Effector memory CD8-positive, alpha-beta T cell (primary cell): Measurements from ENCODE around the gene RGPD5.
"Not testable (repeated sequence)": the region's sequence is repeated elsewhere in the genome, so short reads cannot be mapped to it uniquely, and the experiment has no call there.

ENCODE experiments used
- ATAC-seq: fragments of 150-1000 bp; cut with Tn5 transposase; replicated peaks from 2 replicates; pipeline ENCODE4 v1.10.0; 2021; ENCODE audit warnings: mild to moderate bottlenecking, moderate library complexity
- DNase-seq, 3 experiments: peaks; one replicate each; pipeline ENCODE4 v3.0.0; 2021
- H3K27ac Mint-ChIP-seq, 2 donors: one replicate each; pipeline ENCODE4 v1.8.0; 2022; ENCODE audit warnings: mild to moderate bottlenecking in 2 of 2, mixed read lengths in 2 of 2, moderate library complexity in 2 of 2
- H3K27me3 Mint-ChIP-seq, 2 donors: one replicate each; pipeline ENCODE4 v1.8.0; 2022; ENCODE audit warnings: mixed read lengths in 2 of 2
- H3K36me3 Mint-ChIP-seq: one replicate; pipeline ENCODE4 v1.8.0; 2022; ENCODE audit warnings: mild to moderate bottlenecking, moderate library complexity, mixed read lengths; ENCODE audit not compliant: insufficient read depth
- H3K4me1 Mint-ChIP-seq, 2 donors: one replicate each; pipeline ENCODE4 v1.8.0; 2022; ENCODE audit warnings: low read depth in 2 of 2, mixed read lengths in 2 of 2
- H3K4me3 Mint-ChIP-seq, 2 donors: one replicate each; pipeline ENCODE4 v1.8.0; 2022; ENCODE audit warnings: mild to moderate bottlenecking in 2 of 2, mixed read lengths in 2 of 2, moderate library complexity in 2 of 2
- H3K9me3 Mint-ChIP-seq, 2 donors: one replicate each; pipeline ENCODE4 v1.8.0; 2022; ENCODE audit warnings: mixed read lengths in 2 of 2
- total RNA-seq, 9 experiments: gene quantifications; one replicate each; lab custom pipeline; 2026; lab: John Stamatoyannopoulos, UW

The RGPD5 gene
- 0 to 0.21 (median 0.11) reads per million in 9 experiments for total RNA-seq

GRCh38 chr2:109794074-109794737, at the start of gene RGPD5:
RGPD5 (plus strand) TSS chr2:109794305; CDS start chr2:109794466, 161 bp downstream.
- DNase-seq, H3K4me1 Mint-ChIP-seq, H3K36me3 Mint-ChIP-seq, H3K9me3 Mint-ChIP-seq, H3K27me3 Mint-ChIP-seq, H3K4me3 Mint-ChIP-seq, H3K27ac Mint-ChIP-seq: not testable (repeated sequence)
- ATAC-seq: peak; percentile 100

GRCh38 chr2:109751572-109751971, 42.5 kb upstream of the RGPD5 start:
- H3K27me3 Mint-ChIP-seq, DNase-seq, H3K36me3 Mint-ChIP-seq, H3K27ac Mint-ChIP-seq, ATAC-seq, H3K4me3 Mint-ChIP-seq, H3K9me3 Mint-ChIP-seq, H3K4me1 Mint-ChIP-seq: not testable (repeated sequence)

GRCh38 chr2:109757163-109757824, 36.8 kb upstream of the RGPD5 start:
- H3K27ac Mint-ChIP-seq, H3K4me3 Mint-ChIP-seq, H3K36me3 Mint-ChIP-seq, H3K4me1 Mint-ChIP-seq, H3K9me3 Mint-ChIP-seq, DNase-seq, ATAC-seq, H3K27me3 Mint-ChIP-seq: not testable (repeated sequence)

GRCh38 chr2:109760265-109761042, 33.7 kb upstream of the RGPD5 start:
- H3K9me3 Mint-ChIP-seq: not testable (repeated sequence)
- ATAC-seq: peak; percentile 54

GRCh38 chr2:109761043-109761454, 33.1 kb upstream of the RGPD5 start:
- H3K36me3 Mint-ChIP-seq, H3K4me1 Mint-ChIP-seq, H3K27ac Mint-ChIP-seq, DNase-seq, H3K9me3 Mint-ChIP-seq, H3K27me3 Mint-ChIP-seq: not testable (repeated sequence)
- H3K4me3 Mint-ChIP-seq: peak overlapping the region in 1 of 2 donors; percentile 47
- peak; percentile 74 for ATAC-seq

More at GRCh38 chr2:109760265-109761042, 33.7 kb upstream of the RGPD5 start:
- H3K4me1 Mint-ChIP-seq, H3K27me3 Mint-ChIP-seq, DNase-seq, H3K27ac Mint-ChIP-seq, H3K36me3 Mint-ChIP-seq: not testable (repeated sequence)
- H3K4me3 Mint-ChIP-seq: peak overlapping the region in 1 of 2 donors; percentile 31

- H3K27ac Mint-ChIP-seq, H3K36me3 Mint-ChIP-seq, ATAC-seq, H3K9me3 Mint-ChIP-seq, H3K4me1 Mint-ChIP-seq, H3K27me3 Mint-ChIP-seq, H3K4me3 Mint-ChIP-seq, DNase-seq: not testable (repeated sequence)
These were observed 32.1 kb upstream of the RGPD5 start for GRCh38 chr2:109761976-109762375.

- not testable (repeated sequence) for H3K36me3 Mint-ChIP-seq, DNase-seq, H3K27ac Mint-ChIP-seq, ATAC-seq, H3K27me3 Mint-ChIP-seq, H3K4me1 Mint-ChIP-seq, H3K9me3 Mint-ChIP-seq, H3K4me3 Mint-ChIP-seq
These were observed 28.0 kb upstream of the RGPD5 start for GRCh38 chr2:109766074-109766473.

GRCh38 chr2:109766886-109767578, 27.1 kb upstream of the RGPD5 start:
- not testable (repeated sequence) for ATAC-seq, DNase-seq, H3K4me1 Mint-ChIP-seq, H3K9me3 Mint-ChIP-seq, H3K4me3 Mint-ChIP-seq, H3K27me3 Mint-ChIP-seq, H3K36me3 Mint-ChIP-seq, H3K27ac Mint-ChIP-seq

- not testable (repeated sequence) for H3K4me3 Mint-ChIP-seq, H3K27ac Mint-ChIP-seq, H3K9me3 Mint-ChIP-seq
These were observed 25.2 kb upstream of the RGPD5 start for GRCh38 chr2:109768934-109769333.

GRCh38 chr2:109779118-109779517, 15.0 kb upstream of the RGPD5 start:
- not testable (repeated sequence) for H3K27me3 Mint-ChIP-seq, H3K36me3 Mint-ChIP-seq

More at GRCh38 chr2:109768934-109769333, 25.2 kb upstream of the RGPD5 start:
- DNase-seq, H3K27me3 Mint-ChIP-seq, H3K36me3 Mint-ChIP-seq, ATAC-seq, H3K4me1 Mint-ChIP-seq: not testable (repeated sequence)

GRCh38 chr2:109781147-109781816, 12.8 kb upstream of the RGPD5 start:
- H3K4me1 Mint-ChIP-seq, DNase-seq, H3K27me3 Mint-ChIP-seq, H3K9me3 Mint-ChIP-seq, H3K27ac Mint-ChIP-seq, H3K4me3 Mint-ChIP-seq, ATAC-seq, H3K36me3 Mint-ChIP-seq: not testable (repeated sequence)

More at GRCh38 chr2:109779118-109779517, 15.0 kb upstream of the RGPD5 start:
- not testable (repeated sequence) for DNase-seq, H3K4me1 Mint-ChIP-seq, H3K27ac Mint-ChIP-seq, H3K4me3 Mint-ChIP-seq, H3K9me3 Mint-ChIP-seq, ATAC-seq

GRCh38 chr2:109782446-109782993, 11.6 kb upstream of the RGPD5 start:
- not testable (repeated sequence) for H3K27ac Mint-ChIP-seq, DNase-seq, H3K4me1 Mint-ChIP-seq, H3K4me3 Mint-ChIP-seq, H3K36me3 Mint-ChIP-seq, H3K27me3 Mint-ChIP-seq, ATAC-seq, H3K9me3 Mint-ChIP-seq
